Esophagus muscularis mucosa (tissue), 4 donors: ENCODE measurements around the gene CELF2. TPM values are rescaled to one million over a fixed set of nuclear protein-coding genes. Genes with fewer than 3 reads are reported as not detected.

ENCODE experiments used
- DNase-seq: peaks from one replicate; pipeline ENCODE4 v3.0.0-alpha.2; 2017; ENCODE audit errors: extremely low spot score
- H3K27ac ChIP-seq, 4 donors: fragments of 200-600 bp; sonication (generic); replicated peaks in 1 of 4; 1 replicate in 3 of 4; 2 replicates in 1 of 4; pipeline ENCODE4 v1.5.1; 2016 to 2019; ENCODE audit warnings: mild to moderate bottlenecking in 1 of 4
- H3K27me3 ChIP-seq, 4 donors: fragments of 200-600 bp; sonication (generic); one replicate each; pipeline versions ENCODE4 v1.5.1 to v1.6.0; 2016 to 2019
- H3K36me3 ChIP-seq, 4 donors: fragments of 200-600 bp; sonication (generic); one replicate each; pipeline ENCODE4 v1.5.1; 2016 to 2019
- H3K4me1 ChIP-seq, 4 donors: fragments of 200-600 bp; sonication (generic); one replicate each; pipeline ENCODE4 v1.5.1; 2016 to 2019
- H3K4me3 ChIP-seq, 4 donors: fragments of 200-600 bp; sonication (generic); 1 replicate in 2 of 4; 2 replicates in 2 of 4; pipeline ENCODE4 v1.5.1; 2016 to 2019; ENCODE audit warnings: mild to moderate bottlenecking in 4 of 4, moderate library complexity in 1 of 4
- H3K9me3 ChIP-seq, 4 donors: fragments of 200-600 bp; sonication (generic); 1 replicate in 3 of 4; 2 replicates in 1 of 4; pipeline ENCODE4 v1.5.1; 2016 to 2019
- EP300 ChIP-seq: sonication (generic); formaldehyde crosslinking; IDR thresholded peaks from one replicate; pipeline ENCODE4 v1.6.1; 2017; ENCODE audit warnings: antibody characterized with exemption
- POLR2A ChIP-seq: fragments of 450-650 bp; IDR thresholded peaks from one replicate; pipeline ENCODE4 v1.6.1; 2017; ENCODE audit warnings: antibody characterized with exemption, moderate library complexity, mild to moderate bottlenecking, low read depth
- POLR2AphosphoS5 ChIP-seq, 2 donors: sonication (generic); formaldehyde crosslinking; IDR thresholded peaks; one replicate each; pipeline ENCODE4 v1.6.1; 2017; ENCODE audit warnings: antibody characterized with exemption in 2 of 2
- WGBS: methylation state at CpG from one replicate; pipeline ENCODE4 v1.1.5; 2018; 5-methylcytosine and 5-hydroxymethylcytosine counted together
- intact Hi-C: fragments of 100-400 bp; cut with DNase I; formaldehyde crosslinking; loops from one replicate; pipeline ENCODE4 v1.15.1; 2023
- total RNA-seq, 4 donors: library from RNA; depleted of rRNA; stranded (reverse); fragments of >200 nt; gene quantifications; one replicate each; pipeline versions ENCODE4 v1.1.0 to v1.2.1, GENCODE V29; 2016
- TF ChIP-seq, protein P1 (sequence below), 3 experiments: fragments of 200-600 bp in 2 of 3; fragments of 450-650 bp in 1 of 3; sonication (generic) in 2 of 3; IDR thresholded peaks; one replicate each; pipeline ENCODE4 v1.5.1; 2017 to 2019; ENCODE audit warnings: antibody characterized with exemption in 3 of 3, mild to moderate bottlenecking in 2 of 3, moderate library complexity in 1 of 3

CELF2 gene
- total RNA-seq, 4 donors from 2014 or later = 81.8 to 128 (median 104) TPM

DNA sequence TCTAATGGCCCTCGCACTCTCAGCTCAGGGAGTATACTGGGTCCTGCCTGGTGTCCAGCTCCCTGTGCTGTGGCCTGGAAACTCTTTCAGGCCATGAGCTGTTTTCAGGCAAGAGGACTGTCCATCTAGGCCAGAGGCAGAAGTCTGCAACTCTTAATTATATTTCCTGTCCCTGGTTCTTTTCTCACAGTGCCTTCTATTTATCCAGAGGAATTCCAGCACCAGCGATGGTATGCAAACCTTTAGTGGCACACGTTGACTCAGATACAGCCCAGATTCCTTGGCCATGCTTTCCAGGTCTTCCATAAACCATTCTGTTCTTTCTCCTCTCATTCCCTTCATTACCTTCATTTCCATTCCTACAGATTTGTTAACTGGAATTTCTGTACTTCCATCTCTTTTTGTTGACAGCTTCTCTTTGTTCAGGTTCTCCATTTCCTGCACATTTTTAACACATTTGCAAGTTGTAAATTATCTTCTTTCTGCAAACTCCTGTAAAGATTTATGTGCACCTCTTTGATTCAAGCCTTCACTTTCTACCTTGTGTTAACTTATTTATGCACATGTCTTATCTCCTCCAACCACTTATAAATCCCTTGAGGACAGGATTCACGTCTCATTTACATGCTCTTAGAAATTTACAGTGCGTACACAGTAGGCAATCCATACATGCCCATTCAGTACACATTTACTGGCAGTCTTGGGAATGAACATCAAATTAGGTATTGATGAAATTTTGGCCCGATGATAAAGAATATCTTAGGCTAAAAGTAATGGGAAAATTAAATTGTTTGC, 172.1 kb downstream of the CELF2 start:
- intact Hi-C loops = no loop called here
- Histone ChIP-seq H3K36me3 (peaks cover 0 to 16% (median 2%) of the 10 kb centered on the region in 4 donors), H3K4me3 (no peak overlapping the region), H3K9me3 (peaks cover 0 to 9% (median 3%) of the 10 kb centered on the region in 4 donors), H3K27ac (peak overlapping the region; percentile 5 to 62 (median 54)), H3K4me1 (peaks cover 46 to 70% (median 54%) of the 10 kb centered on the region in 4 donors), H3K27me3 (no peaks in the 10 kb centered on the region)
- no peak for DNase-seq
- TF ChIP-seq EP300 = no peak
- TF ChIP-seq, protein P1, sequence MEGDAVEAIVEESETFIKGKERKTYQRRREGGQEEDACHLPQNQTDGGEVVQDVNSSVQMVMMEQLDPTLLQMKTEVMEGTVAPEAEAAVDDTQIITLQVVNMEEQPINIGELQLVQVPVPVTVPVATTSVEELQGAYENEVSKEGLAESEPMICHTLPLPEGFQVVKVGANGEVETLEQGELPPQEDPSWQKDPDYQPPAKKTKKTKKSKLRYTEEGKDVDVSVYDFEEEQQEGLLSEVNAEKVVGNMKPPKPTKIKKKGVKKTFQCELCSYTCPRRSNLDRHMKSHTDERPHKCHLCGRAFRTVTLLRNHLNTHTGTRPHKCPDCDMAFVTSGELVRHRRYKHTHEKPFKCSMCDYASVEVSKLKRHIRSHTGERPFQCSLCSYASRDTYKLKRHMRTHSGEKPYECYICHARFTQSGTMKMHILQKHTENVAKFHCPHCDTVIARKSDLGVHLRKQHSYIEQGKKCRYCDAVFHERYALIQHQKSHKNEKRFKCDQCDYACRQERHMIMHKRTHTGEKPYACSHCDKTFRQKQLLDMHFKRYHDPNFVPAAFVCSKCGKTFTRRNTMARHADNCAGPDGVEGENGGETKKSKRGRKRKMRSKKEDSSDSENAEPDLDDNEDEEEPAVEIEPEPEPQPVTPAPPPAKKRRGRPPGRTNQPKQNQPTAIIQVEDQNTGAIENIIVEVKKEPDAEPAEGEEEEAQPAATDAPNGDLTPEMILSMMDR (IDR thresholded peaks at IDR 0.05) = no peak
- TF ChIP-seq POLR2AphosphoS5 (IDR thresholded peaks at IDR 0.05) = peak in 1 of 2 donors; percentile 22
- WGBS = 73% methylated on average over 6 of the region's 6 CpGs

DNA sequence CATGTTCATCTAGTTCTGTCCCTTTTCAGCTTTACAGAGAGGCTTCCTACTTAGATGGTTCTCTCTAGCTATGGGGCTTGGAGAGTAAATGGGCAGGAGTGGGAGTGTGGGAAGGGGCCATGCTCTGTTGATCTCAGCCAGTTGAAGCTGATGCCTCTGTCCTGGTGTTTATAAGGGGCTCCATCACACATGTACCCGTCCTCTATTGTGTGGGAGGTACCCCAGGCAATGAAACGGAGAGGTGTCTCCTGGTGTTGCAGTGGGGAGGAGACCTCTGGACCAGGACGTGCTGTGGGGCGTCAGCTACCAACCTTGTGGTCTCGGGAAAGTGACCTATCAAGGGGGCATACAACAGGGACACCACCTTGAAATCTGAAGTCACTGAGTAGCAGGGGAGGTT, 173.5 kb downstream of the CELF2 start:
- no peaks in the 10 kb centered on the region for H3K27me3 ChIP-seq
- no peak for TF ChIP-seq EP300
- TF ChIP-seq POLR2A = no peak
- no peak for TF ChIP-seq POLR2AphosphoS5 (IDR thresholded peaks at IDR 0.05)
- TF ChIP-seq, protein P1 (IDR thresholded peaks at IDR 0.05) = no peak
- no peak for DNase-seq
- peak overlapping the region in 1 of 4 donors; percentile 19 for H3K27ac ChIP-seq
- peaks cover 54 to 82% (median 68%) of the 10 kb centered on the region in 4 donors for H3K4me1 ChIP-seq
- H3K9me3 ChIP-seq = no peaks in the 10 kb centered on the region
- peaks cover 0 to 8% (median 0%) of the 10 kb centered on the region in 4 donors for H3K36me3 ChIP-seq
- intact Hi-C loops = no loop called here
- 77% methylated on average over 5 of the region's 5 CpGs for WGBS
- H3K4me3 ChIP-seq = no peak overlapping the region

DNA sequence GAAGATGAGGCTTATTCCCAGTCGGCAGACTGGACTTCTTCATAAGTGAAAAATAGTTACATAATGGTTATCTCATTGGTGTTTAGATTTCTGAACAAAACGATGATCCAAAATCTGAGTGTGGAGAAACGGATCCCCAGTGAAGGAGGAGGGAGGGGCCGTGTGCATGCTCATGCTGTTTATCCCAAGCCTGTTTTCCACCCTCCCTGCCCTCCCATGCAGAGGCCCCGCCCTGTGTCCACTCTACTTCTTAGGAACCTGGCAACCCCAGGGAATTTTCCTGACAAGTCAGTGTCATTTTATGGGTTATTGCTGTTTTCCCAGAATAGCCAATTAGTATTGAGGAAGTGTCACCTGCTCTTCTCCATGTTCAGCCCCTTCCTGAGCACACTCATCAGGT, 174.0 kb downstream of the CELF2 start:
- 40% methylated on average over 5 of the region's 5 CpGs for WGBS
- intact Hi-C loops = no loop called here
- peak overlapping the region in 3 of 4 donors; percentile 13 to 48 (median 19) for H3K27ac ChIP-seq
- H3K27me3 ChIP-seq = no peaks in the 10 kb centered on the region
- peaks cover 0 to 8% (median 0%) of the 10 kb centered on the region in 4 donors for H3K36me3 ChIP-seq
- no peak for DNase-seq
- no peak for TF ChIP-seq POLR2A
- TF ChIP-seq POLR2AphosphoS5 (IDR thresholded peaks at IDR 0.05) = no peak
- TF ChIP-seq, protein P1 (IDR thresholded peaks at IDR 0.05) = no peak
- TF ChIP-seq EP300 = no peak
- H3K4me1 ChIP-seq = peaks cover 54 to 83% (median 70%) of the 10 kb centered on the region in 4 donors
- H3K9me3 ChIP-seq = no peaks in the 10 kb centered on the region
- no peak overlapping the region for H3K4me3 ChIP-seq

DNA sequence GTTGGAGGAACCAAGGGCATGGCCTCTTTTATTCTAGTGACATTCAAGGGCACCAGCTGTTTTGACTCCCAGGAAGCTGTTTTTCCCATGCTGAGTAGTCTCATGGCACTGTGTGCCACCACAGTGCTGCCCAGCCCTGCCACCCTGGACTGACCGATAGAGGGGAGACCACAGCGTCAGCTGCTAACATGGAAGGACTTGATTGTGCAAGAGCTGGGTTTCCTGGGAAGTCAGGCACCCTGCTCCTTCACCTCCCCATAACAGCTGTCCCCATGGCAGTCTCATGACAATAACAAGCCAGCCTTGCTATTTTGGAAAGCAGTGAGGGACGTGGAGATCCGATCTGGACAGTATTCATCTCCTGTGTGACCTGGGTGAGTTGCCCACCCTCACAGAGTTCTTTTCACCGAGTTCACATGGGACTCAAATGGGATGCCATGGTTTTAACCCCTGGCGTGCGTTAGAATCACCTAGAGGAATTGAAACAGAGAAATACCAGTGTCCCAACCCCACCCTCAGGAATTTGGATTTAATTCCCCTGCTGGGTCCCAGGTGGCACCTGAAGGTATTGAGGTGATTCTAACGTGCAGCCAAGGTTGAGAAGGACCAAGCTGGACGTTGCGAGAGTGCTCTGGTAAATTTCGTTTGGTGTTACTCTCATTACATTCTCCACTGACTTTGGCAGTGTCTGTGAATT, 174.8 kb downstream of the CELF2 start:
- 67% methylated on average over 11 of the region's 11 CpGs for WGBS
- Histone ChIP-seq H3K4me3 (no peak overlapping the region), H3K36me3 (peaks cover 0 to 8% (median 0%) of the 10 kb centered on the region in 4 donors), H3K4me1 (peaks cover 57 to 88% (median 74%) of the 10 kb centered on the region in 4 donors), H3K27ac (peak overlapping the region in 3 of 4 donors; percentile 10 to 48 (median 13)), H3K9me3 (no peaks in the 10 kb centered on the region), H3K27me3 (no peaks in the 10 kb centered on the region)
- DNase-seq = no peak
- peak; percentile 13 for TF ChIP-seq POLR2AphosphoS5 (IDR thresholded peaks at IDR 0.05)
- TF ChIP-seq, protein P1 (IDR thresholded peaks at IDR 0.05) = no peak
- intact Hi-C loops = no loop called here
